CD14-positive monocyte (primary cell): ENCODE data around the gene GNG8. TPM values are rescaled to one million over a fixed set of nuclear protein-coding genes. Genes with fewer than 3 reads are reported as not detected.

Experiments
- DNase-seq, 3 donors: peaks; one replicate each; pipeline ENCODE4 v3.0.0-alpha.2; 2011 to 2022
- H2AFZ ChIP-seq: 2 replicates; pipeline ENCODE4 v1.6.0; 2012; ENCODE audit warnings: mild to moderate bottlenecking, low read depth, low read length, inconsistent platforms; ENCODE audit not compliant: insufficient read depth, poor library complexity, severe bottlenecking
- H3K27ac ChIP-seq, 2 donors: 1 replicate in 1 of 2; 2 replicates in 1 of 2; pipeline ENCODE4 v1.5.1; 2012 to 2013; ENCODE audit warnings: low read length in 2 of 2, control low read depth in 1 of 2, inconsistent platforms in 1 of 2, low read depth in 1 of 2, mild to moderate bottlenecking in 1 of 2
- H3K27me3 ChIP-seq, 2 donors: one replicate each; pipeline versions ENCODE4 v1.6.0 to v1.6.1; 2011 to 2013; ENCODE audit warnings: low read length in 2 of 2; ENCODE audit not compliant: control insufficient read depth in 2 of 2, insufficient read depth in 2 of 2
- H3K36me3 ChIP-seq, 2 donors: replicated peaks in 1 of 2; 1 replicate in 1 of 2; 2 replicates in 1 of 2; pipeline versions ENCODE4 v1.5.1 to v1.6.1; 2012 to 2013; ENCODE audit warnings: low read length in 2 of 2, control low read depth in 1 of 2, inconsistent platforms in 1 of 2, mild to moderate bottlenecking in 1 of 2; ENCODE audit not compliant: insufficient read depth in 2 of 2, control insufficient read depth in 1 of 2
- H3K4me1 ChIP-seq, 2 donors: 1 replicate in 1 of 2; 2 replicates in 1 of 2; pipeline versions ENCODE4 v1.5.1 to v1.6.1; 2012 to 2013; ENCODE audit warnings: low read length in 2 of 2, control low read depth in 1 of 2, inconsistent platforms in 1 of 2, mild to moderate bottlenecking in 1 of 2, moderate library complexity in 1 of 2; ENCODE audit not compliant: insufficient read depth in 2 of 2, control insufficient read depth in 1 of 2
- H3K4me2 ChIP-seq: replicated peaks from 2 replicates; pipeline ENCODE3; 2012; ENCODE audit warnings: low read length, moderate library complexity, mild to moderate bottlenecking; ENCODE audit not compliant: poor library complexity, severe bottlenecking; ENCODE audit errors: extremely low read depth
- H3K4me3 ChIP-seq, 3 experiments: fragments of 200-600 bp in 1 of 3; sonication (generic) in 1 of 3; replicated peaks in 1 of 3; 1 replicate in 2 of 3; 2 replicates in 1 of 3; pipeline ENCODE4 v1.5.1; 2011 to 2013; ENCODE audit warnings: low read length in 3 of 3, mild to moderate bottlenecking in 3 of 3, control low read depth in 2 of 3, low read depth in 2 of 3, inconsistent platforms in 1 of 3, moderate library complexity in 1 of 3
- H3K79me2 ChIP-seq: 2 replicates; pipeline ENCODE4 v1.6.0; 2012; ENCODE audit warnings: mild to moderate bottlenecking, control low read depth, inconsistent platforms, low read length, moderate library complexity; ENCODE audit not compliant: insufficient read depth
- H3K9ac ChIP-seq: 2 replicates; pipeline ENCODE4 v1.6.0; 2017; ENCODE audit warnings: low read length, mild to moderate bottlenecking; ENCODE audit not compliant: insufficient read depth, poor library complexity, severe bottlenecking
- H3K9me3 ChIP-seq, 2 donors: replicated peaks in 1 of 2; 1 replicate in 1 of 2; 2 replicates in 1 of 2; pipeline versions ENCODE4 v1.5.1 to v1.6.1; 2012 to 2013; ENCODE audit warnings: low read length in 2 of 2, control low read depth in 1 of 2; ENCODE audit not compliant: control insufficient read depth in 1 of 2, insufficient read depth in 1 of 2
- H4K20me1 ChIP-seq: 2 replicates; pipeline ENCODE4 v1.6.0; 2012; ENCODE audit warnings: mild to moderate bottlenecking, low read length, control low read depth, moderate library complexity; ENCODE audit not compliant: insufficient read depth
- H3K27ac Mint-ChIP-seq, 7 donors: one replicate each; pipeline ENCODE4 v1.8.0; 2020; ENCODE audit warnings: mild to moderate bottlenecking in 7 of 7, mixed read lengths in 7 of 7, moderate library complexity in 6 of 7, inconsistent platforms in 2 of 7
- H3K27me3 Mint-ChIP-seq, 3 donors: one replicate each; pipeline ENCODE4 v1.8.0; 2021 to 2022; ENCODE audit warnings: low read depth in 3 of 3, mild to moderate bottlenecking in 3 of 3, mixed read lengths in 3 of 3, moderate library complexity in 3 of 3, inconsistent platforms in 1 of 3
- H3K36me3 Mint-ChIP-seq, 2 donors: one replicate each; pipeline ENCODE4 v1.8.0; 2020; ENCODE audit warnings: mixed read lengths in 2 of 2, inconsistent platforms in 1 of 2, mild to moderate bottlenecking in 1 of 2
- H3K4me1 Mint-ChIP-seq: one replicate; pipeline ENCODE4 v1.8.0; 2020; ENCODE audit warnings: mild to moderate bottlenecking, mixed read lengths
- H3K4me3 Mint-ChIP-seq, 2 donors: one replicate each; pipeline ENCODE4 v1.8.0; 2020; ENCODE audit warnings: mild to moderate bottlenecking in 2 of 2, mixed read lengths in 2 of 2, moderate library complexity in 1 of 2
- H3K9me3 Mint-ChIP-seq, 7 donors: one replicate each; pipeline ENCODE4 v1.8.0; 2020 to 2022; ENCODE audit warnings: mixed read lengths in 7 of 7, mild to moderate bottlenecking in 6 of 7, moderate library complexity in 6 of 7, inconsistent platforms in 2 of 7
- CTCF ChIP-seq: fragments of 200-600 bp; IDR thresholded peaks from one replicate; pipeline ENCODE4 v1.8.0; 2022; ENCODE audit warnings: antibody characterized with exemption, mild to moderate bottlenecking
- WGBS: methylation state at CpG from one replicate; pipeline ENCODE4 v1.1.5; 2013; ENCODE audit warnings: missing lambda C conversion rate; ENCODE audit not compliant: insufficient coverage; 5-methylcytosine and 5-hydroxymethylcytosine counted together
- intact Hi-C, 2 donors: fragments of 100-400 bp; cut with micrococcal nuclease; formaldehyde crosslinking; loops; one replicate each; pipeline versions ENCODE4 v1.15.0 to v1.15.1; 2023
- polyA plus RNA-seq, 3 donors: library from polyadenylated mRNA; depleted of rRNA in 1 of 3; unstranded in 2 of 3; stranded (reverse) in 1 of 3; fragments of 300-500 nt in 2 of 3; fragments of >200 nt in 1 of 3; fragmentation: Illumina TruSeq in 2 of 3; gene quantifications; 1 replicate in 2 of 3; 2 replicates in 1 of 3; pipeline ENCODE4 v1.2.3, GENCODE V29; 2012 to 2021

Gene GNG8
- polyA plus RNA-seq, 3 donors = not detected

GRCh38 chr19:46620716-46621115, 15.3 kb downstream of the GNG8 start:
- Mint-ChIP-seq H3K4me3 (no peak overlapping the region), H3K4me1 (peaks cover 76% of the 10 kb centered on the region), H3K27ac (peak overlapping the region; percentile 91 to 96 (median 94)), H3K36me3 (peaks cover 26 to 29% of the 10 kb centered on the region in 2 donors), H3K27me3 (peaks cover 18 to 22% (median 21%) of the 10 kb centered on the region in 3 donors), H3K9me3 (peaks cover 0 to 5% (median 0%) of the 10 kb centered on the region in 7 donors)
- intact Hi-C loops = no loop called here
- Histone ChIP-seq H3K27ac (peak overlapping the region; percentile 84 to 91), H3K27me3 (peaks cover 0 to 9% of the 10 kb centered on the region in 2 donors), H3K9me3 (no peaks in the 10 kb centered on the region), H3K9ac (peak overlapping the region; percentile 58), H3K4me3 (peak overlapping the region in 1 of 3 experiments; percentile 46), H4K20me1 (no peaks in the 10 kb centered on the region), H2AFZ (no peak overlapping the region), H3K4me1 (peaks cover 82 to 92% of the 10 kb centered on the region in 2 donors), H3K4me2 (peak overlapping the region; percentile 47), H3K79me2 (peaks cover 6% of the 10 kb centered on the region), H3K36me3 (peaks cover 0 to 4% of the 10 kb centered on the region in 2 donors)
- WGBS = 83% methylated on average over 3 of the region's 6 CpGs
- TF ChIP-seq CTCF = no peak
- DNase-seq = no peak

- 100% methylated on average over 1 of the region's 3 CpGs for WGBS
- peak overlapping the region; percentile 45 to 83 for H3K4me3 Mint-ChIP-seq
- H4K20me1 ChIP-seq = no peaks in the 10 kb centered on the region
- no peak for TF ChIP-seq CTCF
- H3K4me1 ChIP-seq = peaks cover 78 to 87% of the 10 kb centered on the region in 2 donors
- intact Hi-C loops = no loop called here
- H3K4me2 ChIP-seq = peak overlapping the region; percentile 47
- peak overlapping the region; percentile 58 for H3K9ac ChIP-seq
- DNase-seq = no peak
- no peak overlapping the region for H2AFZ ChIP-seq
- H3K27me3 Mint-ChIP-seq = peaks cover 23 to 26% (median 24%) of the 10 kb centered on the region in 3 donors
- peak overlapping the region in 1 of 3 experiments; percentile 46 for H3K4me3 ChIP-seq
- peaks cover 0 to 11% of the 10 kb centered on the region in 2 donors for H3K27me3 ChIP-seq
- peaks cover 0 to 4% of the 10 kb centered on the region in 2 donors for H3K36me3 ChIP-seq
- H3K27ac ChIP-seq = peak overlapping the region; percentile 84 to 91
- H3K9me3 ChIP-seq = no peaks in the 10 kb centered on the region
- peaks cover 0 to 5% (median 0%) of the 10 kb centered on the region in 7 donors for H3K9me3 Mint-ChIP-seq
- H3K79me2 ChIP-seq = peaks cover 6% of the 10 kb centered on the region
- peaks cover 71% of the 10 kb centered on the region for H3K4me1 Mint-ChIP-seq
- peaks cover 26 to 29% of the 10 kb centered on the region in 2 donors for H3K36me3 Mint-ChIP-seq
- peak overlapping the region; percentile 91 to 96 (median 94) for H3K27ac Mint-ChIP-seq
Measured at GRCh38 chr19:46620267-46620666, 15.7 kb downstream of the GNG8 start.
